HG03045 (cell line): ENCODE results near the gene MAG.
"Not testable (repeated sequence)": the region's sequence is repeated elsewhere in the genome, so short reads cannot be mapped to it uniquely, and the experiment has no call there.

Experiments used
- ATAC-seq: cut with Tn5 transposase; IDR thresholded peaks from one replicate; pipeline ENCODE4 v1.9.1; 2021; ENCODE audit warnings: mild to moderate bottlenecking, moderate library complexity; ENCODE audit not compliant: unreplicated experiment

The MAG gene

DNA sequence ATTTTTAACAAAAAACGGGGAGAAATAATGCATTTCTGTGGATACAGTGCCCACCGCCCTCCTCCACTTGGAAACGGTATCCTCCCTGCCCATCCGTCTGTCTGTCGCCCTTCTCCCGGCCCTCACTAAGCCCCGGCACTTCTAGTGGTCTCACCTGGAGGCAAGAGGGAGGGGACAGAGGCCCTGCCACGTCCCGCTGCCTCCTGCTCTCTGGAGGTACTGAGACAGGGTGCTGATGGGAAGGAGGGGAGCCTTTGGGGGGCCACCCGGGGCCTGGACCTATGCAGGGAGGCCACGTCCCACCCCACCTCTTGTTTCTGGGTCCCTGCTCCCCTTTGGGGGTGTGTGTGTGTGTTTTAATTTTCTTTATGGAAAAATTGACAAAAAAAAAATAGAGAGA, 12.6 kb upstream of the MAG start:
- no peak for ATAC-seq

DNA sequence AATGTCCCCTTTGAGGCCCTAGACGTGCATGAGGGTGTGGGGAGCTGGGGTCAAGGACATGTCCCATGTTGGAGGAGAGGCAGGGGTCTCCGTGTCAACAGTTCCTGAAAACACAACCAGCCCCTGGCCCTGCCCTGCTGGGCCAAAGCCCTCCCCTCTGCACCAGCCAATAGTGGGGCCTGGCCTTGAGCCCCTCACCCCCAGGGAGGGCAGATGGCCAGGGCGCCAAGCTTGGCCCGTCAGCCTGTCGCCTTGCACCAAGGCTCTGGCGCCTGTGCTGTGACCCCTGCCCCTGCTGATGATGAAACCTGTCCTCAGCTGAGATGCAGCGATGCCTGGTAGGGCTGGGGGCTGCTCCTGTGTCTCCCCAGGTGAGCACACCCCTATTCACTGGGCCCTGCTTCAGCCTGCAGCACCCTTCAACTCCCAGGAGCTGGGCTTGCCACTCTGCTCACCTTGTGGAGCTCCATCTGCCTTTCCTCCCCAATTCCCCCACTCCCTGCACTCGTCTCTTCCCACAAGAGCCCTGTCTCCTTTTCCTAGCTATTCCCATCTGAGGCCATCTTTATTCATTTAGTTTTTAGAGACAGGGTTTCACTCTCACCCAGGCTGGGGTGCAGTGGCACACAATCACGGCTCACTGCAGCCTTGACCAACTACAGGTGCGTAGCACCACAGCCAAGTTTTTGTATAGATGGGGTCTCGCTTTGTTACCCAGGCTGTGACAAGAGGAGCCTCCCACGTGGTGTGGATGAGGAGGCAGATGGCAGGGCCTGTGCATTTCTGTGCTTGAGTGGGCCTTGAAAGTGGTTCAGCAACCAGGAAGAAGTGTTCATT, 11.8 kb upstream of the MAG start:
- ATAC-seq = no peak

DNA sequence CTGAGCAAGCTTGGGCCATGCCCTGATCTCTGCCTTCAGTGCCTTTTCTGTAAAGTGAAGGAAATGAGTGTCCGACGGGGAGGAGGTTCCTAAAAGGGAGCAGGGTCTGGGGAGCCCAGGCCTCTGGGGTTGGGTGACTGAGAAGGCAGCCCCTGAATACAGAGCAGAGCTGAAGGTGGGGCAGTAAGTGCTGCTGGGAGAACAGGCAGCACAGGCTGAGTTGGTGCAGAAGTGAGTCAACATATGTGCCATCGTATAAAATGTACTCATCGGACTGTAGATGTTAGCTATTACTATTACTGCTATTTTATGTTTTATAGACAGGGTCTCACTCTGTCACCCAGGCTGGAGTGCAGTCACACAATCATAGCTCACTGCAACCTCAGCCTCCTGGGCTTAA, 10.7 kb upstream of the MAG start:
- no peak for ATAC-seq

DNA sequence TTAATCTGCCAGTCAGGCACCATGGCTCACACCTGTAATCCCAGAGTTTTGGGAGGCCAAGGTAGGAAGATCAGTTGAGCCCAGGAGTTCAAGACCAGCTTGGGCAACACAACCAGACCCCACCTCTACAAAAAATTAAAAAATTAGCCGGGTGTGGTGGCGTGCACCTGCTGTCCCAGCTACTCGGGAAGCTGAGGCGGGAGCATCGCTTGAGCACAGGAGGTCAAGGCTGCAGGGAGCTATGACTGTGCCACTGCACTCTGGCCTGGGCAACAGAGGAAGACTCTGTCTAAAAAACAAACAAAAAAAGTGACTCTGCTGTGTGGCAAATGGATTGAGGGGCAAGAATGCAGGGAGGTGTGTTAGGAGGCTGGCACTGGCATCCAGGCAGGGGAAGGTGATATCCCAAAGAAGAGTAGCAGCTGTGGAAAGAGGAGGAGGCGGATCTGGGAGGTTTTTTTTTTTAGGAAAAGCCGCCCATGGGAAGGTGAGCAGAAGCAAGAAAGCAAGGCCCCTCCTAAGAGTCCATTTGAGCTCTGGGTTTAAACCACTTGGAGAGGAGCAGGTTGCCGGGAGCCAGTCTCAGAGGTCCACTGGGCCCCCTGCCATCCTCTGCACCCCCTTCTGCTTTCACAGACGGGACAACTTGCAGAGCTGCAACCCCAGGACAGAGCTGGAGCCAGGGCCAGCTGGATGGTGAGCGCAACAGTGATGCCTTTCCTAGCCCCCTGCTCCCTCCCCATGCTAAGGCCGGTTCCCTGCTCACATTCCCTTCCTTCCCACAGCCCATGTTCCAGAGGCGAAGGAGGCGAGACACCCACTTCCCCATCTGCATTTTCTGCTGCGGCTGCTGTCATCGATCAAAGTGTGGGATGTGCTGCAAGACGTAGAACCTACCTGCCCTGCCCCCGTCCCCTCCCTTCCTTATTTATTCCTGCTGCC, 7.5 kb upstream of the MAG start:
- no peak for ATAC-seq

DNA sequence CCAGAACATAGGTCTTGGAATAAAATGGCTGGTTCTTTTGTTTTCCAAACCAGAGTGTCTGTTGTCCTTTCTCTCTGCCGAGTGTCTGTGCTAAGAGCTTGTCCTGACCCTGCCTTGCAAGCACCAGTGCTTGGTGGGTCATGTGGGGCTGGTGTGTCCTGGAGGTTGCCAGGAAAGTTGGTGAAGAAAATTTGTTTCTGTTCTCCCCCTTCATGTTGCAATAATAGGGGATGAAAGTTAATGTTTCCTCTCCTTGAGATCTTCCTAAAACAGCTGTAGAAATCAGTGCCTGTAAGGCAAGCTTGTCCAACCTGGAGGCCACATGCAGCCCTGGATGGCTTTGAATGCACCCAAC, 6.9 kb upstream of the MAG start:
- ATAC-seq = no peak

DNA sequence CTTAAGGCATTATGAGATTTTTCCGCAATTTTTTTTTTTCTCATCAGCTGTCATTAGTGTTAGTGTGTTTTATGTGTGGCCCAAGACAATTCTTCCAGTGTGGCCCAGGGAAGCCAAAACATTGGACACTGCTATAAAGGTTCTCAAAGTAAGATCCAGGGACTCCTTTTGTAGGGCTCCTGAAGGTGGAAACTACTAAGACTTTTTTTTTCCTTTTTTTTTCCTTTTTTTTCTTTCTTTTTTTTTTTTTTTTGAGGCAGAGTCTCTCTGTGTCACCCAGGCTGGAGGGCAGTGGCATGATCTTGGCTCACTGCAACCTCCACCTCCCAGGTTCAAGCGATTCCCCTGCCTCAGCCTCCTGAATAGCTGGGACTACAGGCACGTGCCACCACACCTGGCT, 6.5 kb upstream of the MAG start:
- ATAC-seq = not testable (repeated sequence)

DNA sequence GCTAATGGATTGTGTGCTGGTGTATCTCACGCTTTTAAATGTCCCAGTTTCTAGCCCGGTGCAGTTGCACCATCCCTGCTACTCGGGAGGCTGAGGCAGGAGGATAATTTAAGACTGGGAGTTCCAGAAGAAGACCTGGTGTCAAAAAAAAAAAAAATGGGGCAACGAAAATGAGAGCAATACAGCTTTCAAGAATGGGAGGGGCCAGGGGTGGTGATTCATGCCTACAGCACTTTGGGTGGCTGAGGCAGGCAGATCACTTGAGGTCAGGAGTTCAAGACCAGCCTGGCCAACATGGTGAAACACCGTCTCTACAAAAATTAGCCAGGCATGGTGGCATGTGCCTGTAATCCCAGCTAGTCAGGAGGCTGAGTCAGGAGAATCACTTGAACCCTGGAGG, 5.9 kb upstream of the MAG start:
- ATAC-seq = not testable (repeated sequence)

DNA sequence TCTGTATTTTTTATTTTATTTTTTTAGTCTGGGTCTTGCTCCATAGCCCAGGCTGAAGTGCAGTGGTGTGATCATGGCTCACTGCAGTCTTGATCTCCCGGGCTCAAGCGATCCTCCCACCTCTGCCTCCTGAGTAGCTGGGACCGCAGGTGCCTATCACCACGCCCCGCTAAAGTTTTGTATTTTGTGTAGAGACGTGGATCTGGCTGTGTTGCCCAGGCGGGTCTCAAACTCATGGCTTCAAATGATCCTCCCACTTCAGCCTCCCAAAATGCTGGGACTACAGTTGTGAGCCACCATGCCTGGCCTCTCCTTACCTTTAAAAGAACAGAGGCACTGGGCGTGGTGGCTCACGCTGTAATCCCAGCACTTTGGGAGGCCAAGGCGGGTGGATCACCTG, 4.2 kb upstream of the MAG start:
- no peak for ATAC-seq

DNA sequence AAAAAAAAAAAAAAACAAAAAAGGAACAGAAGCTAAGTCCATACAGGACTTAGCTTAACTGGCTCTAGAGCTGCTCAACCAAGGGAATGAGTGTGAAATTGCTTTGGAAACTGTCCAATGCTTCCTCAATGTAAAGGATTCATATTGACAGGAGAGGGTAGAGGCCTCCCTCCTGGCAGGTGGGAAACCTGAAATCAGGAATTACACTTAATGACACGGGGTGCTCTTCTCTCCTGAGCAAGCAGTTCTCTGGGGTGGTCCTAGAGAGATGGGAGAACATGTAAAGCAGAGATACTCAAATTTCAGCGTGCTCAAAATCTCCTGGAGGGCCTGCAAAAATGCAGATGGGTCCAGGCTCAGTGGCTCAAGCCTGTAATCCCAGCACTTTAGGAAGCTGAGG, 3.6 kb upstream of the MAG start:
- ATAC-seq = no peak

DNA sequence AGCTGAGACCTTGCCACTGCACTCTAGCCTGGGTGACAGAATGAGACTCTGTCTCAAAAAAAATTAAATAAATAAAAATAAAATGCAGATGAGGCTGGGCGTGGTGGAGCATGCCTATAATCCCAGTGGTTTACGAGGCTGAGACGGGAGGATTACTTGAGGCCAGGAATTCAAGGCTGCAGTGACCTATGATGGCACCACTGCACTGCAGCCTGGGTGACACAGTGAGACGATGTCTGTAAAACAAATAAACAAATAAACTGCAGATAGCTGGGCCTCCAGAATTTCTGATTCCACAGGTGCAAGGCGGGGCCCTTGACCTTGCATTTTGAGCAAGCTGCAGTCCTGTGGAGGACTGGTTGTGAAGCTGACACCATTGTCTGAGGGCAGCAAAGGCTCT, 3.1 kb upstream of the MAG start:
- ATAC-seq = no peak

DNA sequence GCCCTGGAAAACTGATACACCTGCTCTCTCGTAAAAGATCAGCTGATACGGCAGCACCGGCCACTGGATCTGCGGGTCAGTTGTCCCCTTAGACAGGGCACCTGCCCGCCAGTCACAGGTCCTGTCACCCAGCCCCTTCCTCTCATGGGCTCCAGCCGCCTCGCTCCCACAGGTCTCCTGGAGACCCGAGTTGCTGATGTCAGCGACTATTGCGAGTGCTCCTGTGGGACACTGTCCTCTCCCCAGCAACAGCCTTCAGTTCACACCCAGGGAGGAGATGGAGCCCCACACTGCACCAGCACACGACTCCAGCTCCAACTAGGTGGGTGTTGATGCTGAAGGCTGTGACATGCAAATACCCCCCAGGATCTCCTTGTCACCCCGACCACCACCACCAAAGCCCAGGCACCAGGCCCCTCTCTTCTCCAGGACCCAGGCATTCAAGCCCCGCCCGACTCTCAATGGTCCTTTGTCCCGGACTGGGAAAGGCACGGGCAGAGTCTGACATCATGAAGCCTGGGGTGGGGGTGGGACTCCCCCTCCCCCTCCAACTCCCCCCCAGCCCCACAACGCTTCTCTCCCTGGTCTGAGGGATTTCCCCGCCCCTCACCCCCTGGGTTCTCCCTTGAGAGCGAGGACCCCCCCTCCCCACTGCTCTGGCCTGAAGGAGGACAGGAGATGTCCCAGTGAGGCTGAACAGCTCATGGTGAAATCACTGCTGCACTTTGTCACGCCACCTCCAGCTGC, 1.4 kb upstream of the MAG start:
- no peak for ATAC-seq

DNA sequence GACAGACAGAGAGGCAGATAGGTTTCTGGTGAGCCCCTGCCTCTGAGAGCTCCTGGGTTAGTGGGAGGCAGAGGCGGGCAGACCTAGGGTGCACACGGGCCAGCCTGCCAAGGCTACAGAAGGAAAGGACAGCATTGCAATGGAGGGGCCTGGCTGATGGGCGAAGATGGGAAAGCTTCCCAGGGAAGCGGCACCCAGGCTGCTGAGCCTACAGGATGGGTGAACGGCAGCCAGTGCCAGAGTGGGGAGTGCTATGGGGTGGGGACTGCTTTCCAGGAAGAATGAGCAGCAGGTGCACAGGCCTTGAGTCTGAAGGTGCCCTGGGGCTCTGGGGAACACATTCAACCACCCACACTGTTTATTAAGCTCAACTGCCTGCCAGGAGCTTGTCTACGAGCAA, 702 bp upstream of the MAG start:
- ATAC-seq = no peak

DNA sequence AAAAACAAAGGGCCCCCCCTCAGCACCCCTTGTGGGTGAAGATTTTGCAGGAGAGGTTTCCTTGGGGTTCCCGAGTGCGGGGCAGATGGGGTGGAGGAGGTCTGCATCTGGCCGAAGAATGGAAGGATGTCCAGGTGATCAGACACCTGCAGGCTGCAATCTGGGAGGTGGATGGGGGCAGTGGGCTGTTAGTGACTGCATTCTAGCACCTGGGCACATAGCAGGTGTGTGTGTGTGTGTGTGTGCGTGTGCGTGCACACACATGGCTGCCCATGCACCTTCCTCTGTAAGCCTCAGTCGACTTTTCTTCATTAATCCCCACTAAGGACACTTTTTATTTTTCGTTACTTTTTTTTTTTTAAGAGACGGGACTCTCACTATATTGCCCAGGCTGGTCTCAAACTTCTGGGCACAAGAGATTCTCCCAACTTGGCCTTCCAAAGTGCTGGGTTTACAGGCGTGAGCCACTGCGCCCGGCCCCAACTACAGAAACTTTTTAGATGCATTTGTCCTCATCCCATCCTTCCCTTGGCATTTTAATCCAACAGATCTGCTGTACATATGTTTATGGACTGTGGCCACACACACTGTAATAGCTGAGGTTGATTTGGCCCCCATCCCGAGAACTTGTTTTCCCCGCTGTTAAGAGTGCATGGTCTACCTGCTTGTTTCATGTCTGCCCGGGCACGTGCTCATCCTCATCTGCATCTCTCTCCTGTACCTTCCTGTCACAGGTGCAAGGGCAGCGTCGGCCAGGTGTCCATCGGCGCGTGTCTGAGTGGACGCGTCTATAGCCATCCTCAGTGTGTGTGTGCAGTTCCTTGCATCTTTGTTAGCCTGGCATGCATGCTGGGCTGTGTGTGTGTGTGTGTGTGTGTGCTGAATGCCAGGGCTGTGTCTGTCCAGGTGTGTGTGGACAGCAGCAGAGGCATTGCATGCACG, 731 bp downstream of the MAG start:
- ATAC-seq = no peak

DNA sequence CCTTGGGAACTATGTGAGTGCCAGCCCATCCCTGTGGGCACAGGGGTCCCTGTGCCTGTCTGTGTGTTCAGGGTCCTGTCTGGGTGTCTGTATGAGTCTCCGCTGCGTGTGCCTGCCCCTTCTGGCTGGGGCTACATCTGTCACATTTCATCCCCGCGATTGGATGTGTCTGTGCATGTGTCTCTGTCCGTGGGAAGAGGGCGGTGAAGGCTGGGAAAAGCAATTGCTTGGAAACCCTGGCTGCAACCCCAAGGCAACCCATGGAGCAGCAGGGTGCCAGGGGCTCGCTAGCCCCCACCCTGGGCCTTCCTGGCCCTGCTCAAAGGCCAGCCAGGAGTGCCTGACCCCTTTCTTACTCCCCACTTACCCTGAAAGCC, 1.4 kb downstream of the MAG start:
- ATAC-seq = no peak

DNA sequence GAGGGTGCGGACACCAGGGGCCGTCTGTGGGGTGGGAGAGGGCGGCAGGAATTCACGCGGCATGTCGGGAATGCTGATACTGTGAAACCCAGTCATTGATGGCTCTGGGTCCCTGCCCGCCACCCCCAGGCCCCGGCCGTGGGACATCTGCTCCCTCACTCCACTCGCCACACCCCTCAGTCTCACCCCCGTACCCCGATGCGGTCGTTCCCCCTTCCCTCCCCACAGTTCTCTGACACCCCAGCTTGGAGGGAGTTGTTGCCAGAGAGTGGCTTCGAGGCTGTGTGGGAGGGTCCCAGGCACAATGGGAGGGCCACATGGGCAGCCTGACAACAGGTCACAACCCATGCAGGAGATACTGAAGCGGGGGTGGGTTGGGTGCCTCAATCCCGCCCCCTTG, 1.8 kb downstream of the MAG start:
- ATAC-seq = no peak

DNA sequence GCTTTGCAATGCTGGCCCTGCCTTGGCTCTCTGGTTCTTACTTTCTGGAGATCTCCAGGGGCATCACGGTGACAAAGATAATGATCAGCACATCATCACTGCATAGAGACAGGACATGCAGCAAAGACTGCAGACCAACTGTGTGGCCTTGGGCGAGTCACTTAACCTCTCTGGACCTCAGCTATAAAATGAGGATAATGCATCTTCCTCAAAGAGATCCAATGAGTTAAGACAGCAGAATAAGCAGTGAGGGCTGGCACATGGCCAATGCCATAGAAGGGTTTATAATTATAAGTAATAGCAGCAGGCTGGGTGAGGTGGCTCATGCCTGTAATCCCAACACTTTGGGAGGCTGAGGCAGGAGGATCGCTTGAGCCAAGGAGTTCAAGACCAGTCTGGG, 2.4 kb downstream of the MAG start:
- ATAC-seq = no peak

DNA sequence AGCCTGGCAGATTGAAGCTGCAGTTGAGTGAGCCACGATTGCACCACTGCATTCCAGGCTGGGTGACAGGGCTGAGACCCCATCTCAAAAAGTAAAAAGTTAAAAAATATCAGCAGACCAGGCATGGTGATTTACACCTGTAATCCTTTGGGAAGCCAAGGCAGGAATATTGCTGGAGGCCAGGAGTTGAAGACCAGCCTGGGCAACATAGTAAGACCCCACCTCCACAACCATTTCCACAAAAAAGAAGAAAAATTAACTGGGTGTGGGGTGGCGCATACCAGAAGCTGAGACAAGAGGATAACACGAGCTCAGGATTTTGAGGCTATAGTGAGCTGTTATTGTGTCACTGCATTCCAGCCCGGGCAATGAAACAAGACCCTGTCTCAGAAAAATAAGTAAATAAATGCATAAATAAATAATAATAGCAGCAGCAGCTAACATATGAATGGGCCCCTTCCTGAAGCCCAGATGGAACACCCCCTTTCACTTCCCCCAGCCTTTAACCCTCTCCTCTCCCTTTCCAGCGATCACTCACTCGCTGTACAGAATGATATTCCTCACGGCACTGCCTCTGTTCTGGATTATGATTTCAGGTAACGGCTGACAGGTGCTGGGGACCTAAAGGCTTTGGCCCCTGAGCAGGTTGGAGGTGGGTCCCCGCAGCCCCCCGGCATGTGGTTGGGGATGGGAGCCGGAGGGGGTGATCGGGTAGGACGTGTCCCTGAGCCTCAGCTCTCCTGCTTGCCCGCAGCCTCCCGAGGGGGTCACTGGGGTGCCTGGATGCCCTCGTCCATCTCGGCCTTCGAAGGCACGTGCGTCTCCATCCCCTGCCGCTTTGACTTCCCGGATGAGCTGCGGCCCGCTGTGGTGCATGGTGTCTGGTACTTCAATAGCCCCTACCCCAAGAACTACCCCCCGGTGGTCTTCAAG, 3.2 kb downstream of the MAG start:
- ATAC-seq = no peak

DNA sequence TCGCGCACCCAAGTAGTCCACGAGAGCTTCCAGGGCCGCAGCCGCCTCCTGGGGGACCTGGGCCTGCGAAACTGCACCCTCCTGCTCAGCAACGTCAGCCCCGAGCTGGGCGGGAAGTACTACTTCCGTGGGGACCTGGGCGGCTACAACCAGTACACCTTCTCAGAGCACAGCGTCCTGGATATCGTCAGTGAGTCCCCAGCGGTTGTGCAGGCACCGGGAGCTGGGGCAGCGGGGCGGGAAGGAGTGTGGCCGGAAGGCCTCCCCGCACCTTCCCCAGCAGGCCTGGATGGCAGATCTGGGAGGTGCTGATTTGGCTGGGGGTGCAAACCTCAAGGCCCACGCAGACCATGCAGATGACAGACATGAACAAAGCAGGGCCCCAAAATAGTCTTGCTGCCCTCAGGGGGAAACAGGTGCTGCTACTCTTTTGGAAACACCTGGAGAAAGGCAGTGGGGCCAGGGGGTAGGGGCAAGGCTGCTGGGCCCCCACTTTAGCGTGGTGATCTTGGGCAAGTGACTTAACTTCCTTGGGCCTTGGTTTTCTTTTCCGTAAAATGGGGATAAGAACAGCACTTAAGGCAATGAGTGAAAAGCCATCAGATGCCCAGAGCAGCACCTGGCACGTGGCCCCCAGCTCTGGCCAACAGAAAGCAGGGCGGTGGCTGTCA, 4.0 kb downstream of the MAG start:
- no peak for ATAC-seq
